Endothelial cell of umbilical vein (primary cell): ENCODE measurements around the gene MTM1.

ENCODE experiments used
- EZH2 ChIP-seq: IDR thresholded peaks from 2 replicates; pipeline ENCODE4 v1.6.1; 2012; ENCODE audit warnings: borderline replicate concordance, low read depth, mild to moderate bottlenecking, moderate library complexity, low read length, inconsistent platforms; ENCODE audit not compliant: severe bottlenecking
- TF ChIP-seq, protein P1 (sequence below), 2 donors: IDR thresholded peaks; 1 replicate in 1 of 2; 2 replicates in 1 of 2; pipeline ENCODE4 v1.5.1; 2011; ENCODE audit warnings: low read length in 2 of 2, mild to moderate bottlenecking in 2 of 2, moderate library complexity in 2 of 2, control low read depth in 1 of 2, inconsistent platforms in 1 of 2, low read depth in 1 of 2; ENCODE audit not compliant: insufficient read depth in 1 of 2; ENCODE audit errors: extremely low read depth in 1 of 2

- no peak for TF ChIP-seq EZH2
- TF ChIP-seq, protein P1, sequence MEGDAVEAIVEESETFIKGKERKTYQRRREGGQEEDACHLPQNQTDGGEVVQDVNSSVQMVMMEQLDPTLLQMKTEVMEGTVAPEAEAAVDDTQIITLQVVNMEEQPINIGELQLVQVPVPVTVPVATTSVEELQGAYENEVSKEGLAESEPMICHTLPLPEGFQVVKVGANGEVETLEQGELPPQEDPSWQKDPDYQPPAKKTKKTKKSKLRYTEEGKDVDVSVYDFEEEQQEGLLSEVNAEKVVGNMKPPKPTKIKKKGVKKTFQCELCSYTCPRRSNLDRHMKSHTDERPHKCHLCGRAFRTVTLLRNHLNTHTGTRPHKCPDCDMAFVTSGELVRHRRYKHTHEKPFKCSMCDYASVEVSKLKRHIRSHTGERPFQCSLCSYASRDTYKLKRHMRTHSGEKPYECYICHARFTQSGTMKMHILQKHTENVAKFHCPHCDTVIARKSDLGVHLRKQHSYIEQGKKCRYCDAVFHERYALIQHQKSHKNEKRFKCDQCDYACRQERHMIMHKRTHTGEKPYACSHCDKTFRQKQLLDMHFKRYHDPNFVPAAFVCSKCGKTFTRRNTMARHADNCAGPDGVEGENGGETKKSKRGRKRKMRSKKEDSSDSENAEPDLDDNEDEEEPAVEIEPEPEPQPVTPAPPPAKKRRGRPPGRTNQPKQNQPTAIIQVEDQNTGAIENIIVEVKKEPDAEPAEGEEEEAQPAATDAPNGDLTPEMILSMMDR (IDR thresholded peaks at IDR 0.05; ENCODE audit: extremely low read depth in 1 of 2, insufficient read depth in 1 of 2, low read depth in 1 of 2, low read length in 2 of 2): no peak
Measured at GRCh38 chrX:150529587-150529986, 38.8 kb upstream of the MTM1 start.
